Left lung (tissue), 10 donors: ENCODE data around the gene HK2. TPM values are rescaled to one million over a fixed set of nuclear protein-coding genes. Genes with fewer than 3 reads are reported as not detected.
A peak's percentile ranks its signal among the peaks of the same experiment; 100 is the strongest.

ENCODE experiments used
- ATAC-seq: fragments of 200-7000 bp; cut with Tn5 transposase; one replicate; pipeline ENCODE4 v1.9.1; 2020; ENCODE audit warnings: moderate library complexity
- DNase-seq, 4 donors: peaks; one replicate each; pipeline ENCODE4 v3.0.0-alpha.2; 2013 to 2020
- H3K27ac ChIP-seq, 2 donors: fragments of 200-600 bp; sonication (generic) in 1 of 2; one replicate each; pipeline versions ENCODE4 v1.5.0 to v1.8.0; 2020 to 2021
- H3K27me3 ChIP-seq, 2 donors: fragments of 200-600 bp; sonication (generic) in 1 of 2; one replicate each; pipeline versions ENCODE4 v1.5.0 to v1.8.0; 2020 to 2021
- H3K36me3 ChIP-seq, 2 donors: fragments of 200-600 bp; sonication (generic) in 1 of 2; one replicate each; pipeline versions ENCODE4 v1.5.0 to v1.8.0; 2020 to 2021
- H3K4me1 ChIP-seq, 2 donors: fragments of 200-600 bp; one replicate each; pipeline ENCODE4 v1.8.0; 2021
- H3K4me3 ChIP-seq, 2 donors: fragments of 200-600 bp; sonication (generic) in 1 of 2; one replicate each; pipeline versions ENCODE4 v1.5.0 to v1.8.0; 2020 to 2021; ENCODE audit warnings: mild to moderate bottlenecking in 1 of 2
- H3K9me3 ChIP-seq, 2 donors: fragments of 200-600 bp; sonication (generic) in 1 of 2; one replicate each; pipeline versions ENCODE4 v1.5.0 to v1.8.0; 2020 to 2021
- intact Hi-C, 2 donors: fragments of 100-400 bp; cut with DNase I; formaldehyde crosslinking; loops; one replicate each; pipeline versions ENCODE4 v1.11.2 to v1.14.2; 2022
- polyA plus RNA-seq, 6 donors: library from polyadenylated mRNA; unstranded; fragments of 120-200 nt; gene quantifications; one replicate each; pipeline ENCODE4 v1.2.1, GENCODE V29; 2013; ENCODE audit not compliant: insufficient read length in 6 of 6
- total RNA-seq, 2 donors: library from RNA; stranded (reverse); fragmentation: NEBNext Ultra II Directional; extraction: Animal tissue kit (Norgen Biotek cat#: 25700); gene quantifications; one replicate each; pipeline ENCODE4 v1.2.1, GENCODE V29; 2021
- TF ChIP-seq, protein P1 (sequence below), 2 donors: fragments of 200-600 bp; sonication (generic) in 1 of 2; IDR thresholded peaks; one replicate each; pipeline versions ENCODE4 v1.5.0 to v1.8.0; 2021; ENCODE audit warnings: antibody characterized with exemption in 2 of 2
- donor health status: DM: no; HTN: yes; CAD: no.
- donor health status: DM: no; HTN: no; CAD: no.

Gene HK2
- total and polyA plus RNA-seq, 8 donors, result 2.7 to 55.6 (median 4.6) TPM

DNA sequence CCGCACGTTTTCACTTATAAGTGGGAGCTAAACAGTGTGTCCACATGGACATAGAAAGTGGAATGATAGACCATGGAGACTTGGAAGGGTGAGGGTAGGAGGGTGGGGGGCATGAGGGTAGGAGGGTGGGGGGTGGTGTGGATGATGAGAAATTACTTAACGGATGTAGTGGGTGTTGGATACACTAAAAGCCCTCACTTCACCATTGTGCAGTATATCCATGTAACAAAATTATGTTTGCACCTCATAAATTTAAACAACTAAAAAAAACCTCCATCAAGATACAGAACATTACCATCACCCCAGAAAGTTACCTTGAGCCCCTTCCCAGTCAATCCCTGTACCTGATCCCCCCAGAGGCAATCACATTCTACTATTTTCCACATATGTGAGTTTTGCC, 26.2 kb downstream of the HK2 start:
- no peaks in the 10 kb centered on the region for H3K9me3 ChIP-seq
- no peaks in the 10 kb centered on the region for H3K27me3 ChIP-seq
- TF ChIP-seq, protein P1, sequence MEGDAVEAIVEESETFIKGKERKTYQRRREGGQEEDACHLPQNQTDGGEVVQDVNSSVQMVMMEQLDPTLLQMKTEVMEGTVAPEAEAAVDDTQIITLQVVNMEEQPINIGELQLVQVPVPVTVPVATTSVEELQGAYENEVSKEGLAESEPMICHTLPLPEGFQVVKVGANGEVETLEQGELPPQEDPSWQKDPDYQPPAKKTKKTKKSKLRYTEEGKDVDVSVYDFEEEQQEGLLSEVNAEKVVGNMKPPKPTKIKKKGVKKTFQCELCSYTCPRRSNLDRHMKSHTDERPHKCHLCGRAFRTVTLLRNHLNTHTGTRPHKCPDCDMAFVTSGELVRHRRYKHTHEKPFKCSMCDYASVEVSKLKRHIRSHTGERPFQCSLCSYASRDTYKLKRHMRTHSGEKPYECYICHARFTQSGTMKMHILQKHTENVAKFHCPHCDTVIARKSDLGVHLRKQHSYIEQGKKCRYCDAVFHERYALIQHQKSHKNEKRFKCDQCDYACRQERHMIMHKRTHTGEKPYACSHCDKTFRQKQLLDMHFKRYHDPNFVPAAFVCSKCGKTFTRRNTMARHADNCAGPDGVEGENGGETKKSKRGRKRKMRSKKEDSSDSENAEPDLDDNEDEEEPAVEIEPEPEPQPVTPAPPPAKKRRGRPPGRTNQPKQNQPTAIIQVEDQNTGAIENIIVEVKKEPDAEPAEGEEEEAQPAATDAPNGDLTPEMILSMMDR (IDR thresholded peaks at IDR 0.05), result no peak
- no peak overlapping the region for H3K27ac ChIP-seq
- DNase-seq, result no peak
- H3K36me3 ChIP-seq, result peaks cover 0 to 7% of the 10 kb centered on the region in 2 donors
- H3K4me3 ChIP-seq, result no peak overlapping the region
- intact Hi-C loops, result no loop called here
- peaks cover 10 to 70% of the 10 kb centered on the region in 2 donors for H3K4me1 ChIP-seq
- ATAC-seq, result no peak

DNA sequence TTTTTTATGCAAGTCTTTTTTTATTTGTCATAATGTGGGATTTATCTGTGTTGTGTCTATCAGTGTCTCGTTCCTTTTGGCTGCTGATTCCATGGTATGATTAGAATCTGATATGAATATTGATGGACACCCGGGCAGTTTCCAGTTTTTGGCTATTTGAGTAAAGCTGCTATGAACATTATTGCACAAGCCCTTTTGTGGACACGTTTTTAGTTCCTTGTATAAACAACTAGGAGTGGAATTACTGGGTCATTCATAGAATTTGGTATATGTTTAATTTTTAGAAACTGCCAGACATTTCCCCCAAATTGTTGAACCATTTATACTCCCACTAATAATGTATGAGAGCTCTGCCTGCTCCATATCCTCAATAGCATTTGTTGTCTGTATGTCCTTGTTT, 26.6 kb downstream of the HK2 start:
- peaks cover 15 to 71% of the 10 kb centered on the region in 2 donors for H3K4me1 ChIP-seq
- no peak for ATAC-seq
- no peak overlapping the region for H3K27ac ChIP-seq
- peaks cover 0 to 2% of the 10 kb centered on the region in 2 donors for H3K36me3 ChIP-seq
- TF ChIP-seq, protein P1 (IDR thresholded peaks at IDR 0.05), result no peak
- intact Hi-C loops, result no loop called here
- no peak for DNase-seq
- H3K9me3 ChIP-seq, result no peaks in the 10 kb centered on the region
- H3K4me3 ChIP-seq, result no peak overlapping the region
- no peaks in the 10 kb centered on the region for H3K27me3 ChIP-seq

DNA sequence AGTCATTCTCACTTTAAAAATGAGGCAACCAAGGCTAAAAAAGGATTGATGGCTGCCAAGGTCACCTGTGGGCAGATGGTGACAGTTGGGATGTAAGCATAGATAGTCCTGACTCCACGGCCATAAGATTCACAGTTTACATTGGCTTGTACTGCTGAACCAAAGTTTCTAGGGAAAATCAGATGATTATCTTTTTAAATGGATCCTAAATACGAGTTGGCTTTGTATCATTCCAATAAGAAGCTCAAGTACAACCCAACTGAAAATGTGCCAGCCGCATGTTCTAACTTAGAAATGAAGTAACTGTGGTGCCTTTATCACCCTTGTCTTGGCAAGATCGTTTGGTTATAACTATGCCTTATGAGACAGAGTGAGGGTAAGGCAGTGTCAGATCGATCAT, 27.6 kb downstream of the HK2 start:
- Histone ChIP-seq H3K4me1 (peaks cover 14 to 74% of the 10 kb centered on the region in 2 donors), H3K9me3 (no peaks in the 10 kb centered on the region), H3K27ac (no peak overlapping the region), H3K27me3 (no peaks in the 10 kb centered on the region), H3K36me3 (no peaks in the 10 kb centered on the region), H3K4me3 (no peak overlapping the region)
- DNase-seq (no peak), ATAC-seq (no peak)
- TF ChIP-seq, protein P1 (IDR thresholded peaks at IDR 0.05), result no peak
- intact Hi-C loops, result no loop called here

DNA sequence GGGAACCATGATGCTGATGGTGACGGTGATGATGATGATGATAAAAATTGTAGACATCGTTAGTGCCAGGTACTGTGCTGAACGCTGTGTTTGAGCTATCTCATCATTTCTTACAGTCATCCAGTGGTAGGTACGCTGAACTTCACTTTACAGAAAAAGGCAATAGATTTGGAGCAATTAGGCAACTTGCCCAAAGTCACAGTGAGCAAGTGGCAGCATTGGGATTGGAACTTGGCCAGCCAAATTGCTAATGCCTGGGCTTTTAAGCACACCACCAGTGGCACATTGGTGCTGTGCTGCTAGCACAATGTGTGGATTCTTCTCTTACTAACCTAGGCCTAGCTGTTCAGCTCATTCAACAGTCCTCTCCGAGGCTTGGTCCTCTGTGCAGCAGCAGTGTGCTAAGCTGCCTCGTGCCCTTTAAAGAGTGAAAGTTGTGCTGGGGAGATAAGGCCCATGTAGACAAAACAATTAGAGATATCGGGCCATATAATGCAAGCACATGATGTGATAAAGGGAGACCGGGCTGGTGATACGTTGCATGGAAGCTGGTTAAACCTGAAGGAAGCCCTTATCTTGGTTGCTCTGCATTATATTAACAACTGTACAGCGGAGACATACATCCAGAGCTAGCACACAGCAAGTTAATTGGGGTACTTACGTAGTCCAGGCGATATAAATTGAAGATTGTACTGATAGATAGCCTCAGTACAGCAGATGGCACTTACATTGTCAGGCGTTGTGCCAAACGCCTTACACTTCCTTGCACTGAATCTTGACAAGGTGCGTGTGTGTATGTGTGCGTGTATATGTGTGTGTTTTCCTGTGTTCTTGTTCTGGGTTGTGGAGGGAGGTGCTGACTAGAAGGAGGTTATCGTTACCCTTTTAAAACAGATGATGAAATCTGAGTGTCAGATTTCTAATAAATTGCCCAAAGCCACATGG, 28.4 kb downstream of the HK2 start:
- TF ChIP-seq, protein P1 (IDR thresholded peaks at IDR 0.05), result no peak
- DNase-seq, result no peak
- Histone ChIP-seq H3K27ac (no peak overlapping the region), H3K27me3 (no peaks in the 10 kb centered on the region), H3K4me3 (no peak overlapping the region), H3K9me3 (no peaks in the 10 kb centered on the region), H3K36me3 (no peaks in the 10 kb centered on the region), H3K4me1 (peaks cover 15 to 72% of the 10 kb centered on the region in 2 donors)
- no peak for ATAC-seq
- intact Hi-C loops, result no loop called here

DNA sequence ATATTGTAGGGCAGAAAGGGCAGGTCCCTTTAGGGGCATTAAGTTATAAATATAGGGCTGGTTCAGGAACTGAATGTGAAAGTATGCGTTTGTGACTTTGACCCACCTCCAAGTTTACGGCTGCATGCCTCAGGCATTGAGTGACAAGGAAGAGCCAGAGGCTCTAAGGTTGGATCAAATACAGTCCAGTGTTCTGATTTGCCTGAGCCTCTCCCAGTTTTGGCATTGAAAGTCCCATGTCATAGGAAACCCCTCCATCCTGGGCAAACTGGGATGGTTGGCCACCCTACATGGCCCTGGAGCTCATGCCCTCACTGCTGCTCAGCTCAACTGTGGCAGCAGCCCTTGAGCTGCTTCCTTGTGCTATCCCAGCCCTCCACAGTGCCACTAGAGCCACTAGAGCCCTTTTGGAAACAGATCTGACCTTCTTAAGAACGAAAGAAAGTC, 29.9 kb downstream of the HK2 start:
- Histone ChIP-seq H3K9me3 (no peaks in the 10 kb centered on the region), H3K4me3 (no peak overlapping the region), H3K4me1 (peaks cover 22 to 67% of the 10 kb centered on the region in 2 donors), H3K36me3 (no peaks in the 10 kb centered on the region), H3K27me3 (no peaks in the 10 kb centered on the region), H3K27ac (peak overlapping the region in 1 of 2 donors; percentile 26)
- DNase-seq, result no peak
- TF ChIP-seq, protein P1 (IDR thresholded peaks at IDR 0.05), result no peak
- peak; percentile 55 for ATAC-seq
- intact Hi-C loops, result no loop called here
